CD8-positive, alpha-beta memory T cell (primary cell): Measurements from ENCODE around the gene SNX20. TPM values are rescaled to one million over a fixed set of nuclear protein-coding genes. Genes with fewer than 3 reads are reported as not detected.

Source experiments
- CTCF ChIA-PET: fragments of 350-600 bp; sonication (Branson Sonifier 250); formaldehyde crosslinking; loops from one replicate; lab custom pipeline; 2021; ENCODE audit warnings: antibody characterized with exemption; lab: Charles Lee
- POLR2A ChIA-PET: fragments of 350-600 bp; sonication (Branson Sonifier 250); formaldehyde crosslinking; loops from one replicate; lab custom pipeline; 2021; ENCODE audit warnings: antibody characterized with exemption; lab: Charles Lee
- DNase-seq, 5 donors: peaks; one replicate each; pipeline versions ENCODE4 v3.0.0 to v3.0.0-alpha.2; 2020 to 2022; ENCODE audit warnings: mixed read lengths in 1 of 5
- H3K27ac ChIP-seq: one replicate; pipeline ENCODE4 v1.7.0; 2013; ENCODE audit warnings: low read depth, mild to moderate bottlenecking, low read length, moderate library complexity
- H3K27me3 ChIP-seq: 2 replicates; pipeline ENCODE4 v1.7.0; 2013; ENCODE audit warnings: low read length, mild to moderate bottlenecking; ENCODE audit not compliant: insufficient read depth, poor library complexity, severe bottlenecking
- H3K36me3 ChIP-seq: 2 replicates; pipeline ENCODE4 v1.7.0; 2013; ENCODE audit warnings: mild to moderate bottlenecking, low read length, moderate library complexity; ENCODE audit not compliant: insufficient read depth
- H3K4me1 ChIP-seq: 2 replicates; pipeline ENCODE4 v1.7.0; 2013; ENCODE audit warnings: mild to moderate bottlenecking, low read length, moderate library complexity; ENCODE audit not compliant: insufficient read depth
- H3K4me3 ChIP-seq: 2 replicates; pipeline ENCODE4 v1.7.0; 2013; ENCODE audit warnings: mild to moderate bottlenecking, low read length
- H3K9me3 ChIP-seq: 2 replicates; pipeline ENCODE4 v1.7.0; 2013; ENCODE audit warnings: mild to moderate bottlenecking, low read length
- H3K27ac Mint-ChIP-seq, 8 donors: one replicate each; pipeline ENCODE4 v1.8.0; 2020 to 2021; ENCODE audit warnings: mixed read lengths in 8 of 8, mild to moderate bottlenecking in 6 of 8, inconsistent platforms in 3 of 8, moderate library complexity in 3 of 8
- H3K27me3 Mint-ChIP-seq, 2 donors: one replicate each; pipeline ENCODE4 v1.8.0; 2020 to 2021; ENCODE audit warnings: mixed read lengths in 2 of 2, mild to moderate bottlenecking in 1 of 2, moderate library complexity in 1 of 2
- H3K36me3 Mint-ChIP-seq, 3 donors: one replicate each; pipeline ENCODE4 v1.8.0; 2020 to 2021; ENCODE audit warnings: mixed read lengths in 3 of 3, inconsistent platforms in 1 of 3, mild to moderate bottlenecking in 1 of 3
- H3K4me1 Mint-ChIP-seq, 3 donors: one replicate each; pipeline ENCODE4 v1.8.0; 2020 to 2021; ENCODE audit warnings: mixed read lengths in 3 of 3, inconsistent platforms in 1 of 3, mild to moderate bottlenecking in 1 of 3
- H3K4me3 Mint-ChIP-seq, 7 donors: one replicate each; pipeline ENCODE4 v1.8.0; 2020 to 2021; ENCODE audit warnings: mixed read lengths in 7 of 7, mild to moderate bottlenecking in 6 of 7, moderate library complexity in 4 of 7, inconsistent platforms in 2 of 7
- H3K9me3 Mint-ChIP-seq, 5 donors: one replicate each; pipeline ENCODE4 v1.8.0; 2020 to 2022; ENCODE audit warnings: mixed read lengths in 5 of 5, mild to moderate bottlenecking in 3 of 5, moderate library complexity in 2 of 5, inconsistent platforms in 1 of 5
- polyA plus RNA-seq: library from polyadenylated mRNA; unstranded; fragments of 300-500 nt; fragmentation: Illumina TruSeq; gene quantifications from one replicate; pipeline ENCODE4 v1.2.3, GENCODE V29; 2021
- total RNA-seq, 2 experiments: library from RNA; stranded (reverse); gene quantifications; one replicate each; pipeline ENCODE4 v1.2.3, GENCODE V29; 2021

The SNX20 gene, protein sequence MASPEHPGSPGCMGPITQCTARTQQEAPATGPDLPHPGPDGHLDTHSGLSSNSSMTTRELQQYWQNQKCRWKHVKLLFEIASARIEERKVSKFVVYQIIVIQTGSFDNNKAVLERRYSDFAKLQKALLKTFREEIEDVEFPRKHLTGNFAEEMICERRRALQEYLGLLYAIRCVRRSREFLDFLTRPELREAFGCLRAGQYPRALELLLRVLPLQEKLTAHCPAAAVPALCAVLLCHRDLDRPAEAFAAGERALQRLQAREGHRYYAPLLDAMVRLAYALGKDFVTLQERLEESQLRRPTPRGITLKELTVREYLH
- total RNA-seq (10 to 100 TPM; 25.0 to 27.8 TPM), polyA plus RNA-seq (61.7 TPM)

DNA sequence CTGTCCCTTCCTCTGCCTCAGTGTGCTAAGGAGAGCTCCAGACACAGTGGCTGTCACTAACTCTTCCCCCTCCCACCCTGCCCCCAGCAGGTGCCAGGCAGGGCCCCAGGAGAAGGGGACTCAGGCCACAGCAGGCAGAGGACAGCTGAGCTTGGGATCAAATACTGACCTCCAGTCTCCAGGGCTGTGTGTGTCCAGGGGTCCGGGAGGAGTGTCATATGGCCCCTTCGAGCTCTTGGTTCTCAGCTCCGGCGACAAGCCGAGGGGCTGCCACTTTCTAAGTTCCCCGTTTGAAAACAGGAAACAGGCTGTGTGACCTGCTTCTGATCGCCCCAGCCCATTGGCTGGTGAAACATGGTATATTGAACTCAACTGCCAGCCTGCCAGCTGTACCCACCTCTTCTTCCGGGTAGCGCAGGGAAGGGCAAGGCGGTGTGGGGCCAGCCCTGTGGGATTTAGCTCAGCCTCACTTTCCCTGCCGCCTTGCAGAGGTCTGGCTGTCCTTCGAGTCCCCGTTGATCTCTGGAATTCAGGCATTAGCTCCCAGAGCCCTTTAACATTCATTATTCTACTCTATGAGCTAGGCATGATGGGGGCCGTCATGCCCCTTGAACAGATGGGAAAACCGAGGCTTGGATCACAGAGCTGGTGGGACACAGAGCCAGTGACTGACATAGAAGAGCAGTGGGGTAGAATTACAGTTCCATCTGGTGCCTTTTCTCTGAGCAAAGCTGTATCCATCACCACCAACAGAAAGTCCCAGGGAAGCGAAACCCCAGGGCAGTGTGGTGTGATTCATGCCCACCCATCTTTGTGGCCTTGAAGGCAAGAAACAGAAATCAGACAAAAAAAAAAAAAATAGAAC is at the start of gene SNX20:
Gene SNX20, minus strand, starts transcription at position 292 of the 865 bp plus-strand sequence. CDS start 3,786 bp downstream, outside the sequence.
- peaks cover 10 to 45% (median 15%) of the 10 kb centered on the region in 3 donors for H3K36me3 Mint-ChIP-seq
- Histone ChIP-seq H3K9me3 (no peaks in the 10 kb centered on the region), H3K4me1 (peaks cover 94% of the 10 kb centered on the region), H3K36me3 (peaks cover 20% of the 10 kb centered on the region), H3K27me3 (no peaks in the 10 kb centered on the region), H3K4me3 (peak within 1 kb of the TSS; percentile 89), H3K27ac (peak within 1 kb of the TSS; percentile 74)
- DNase-seq, result peak; percentile 55 to 81 (median 71)
- H3K4me1 Mint-ChIP-seq, result peaks cover 80 to 93% (median 92%) of the 10 kb centered on the region in 3 donors
- H3K27ac Mint-ChIP-seq, result peak within 1 kb of the TSS; percentile 90 to 98 (median 97)
- H3K27me3 Mint-ChIP-seq, result no peaks in the 10 kb centered on the region
- H3K9me3 Mint-ChIP-seq, result no peaks in the 10 kb centered on the region
- H3K4me3 Mint-ChIP-seq, result peak within 1 kb of the TSS; percentile 91 to 99 (median 93)
- CTCF ChIA-PET, result interaction anchor here (0.7 to 8.9 kb wide), 13 partner anchors 9 to 471 kb away, joined by 3 to 116 read pairs (median 4); partner anchors contain the start of genes CYLD and NKD1
- POLR2A ChIA-PET, result interaction anchor here (0.7 to 2.1 kb wide), 9 partner anchors 10 to 252 kb away, joined by 3 to 16 read pairs (median 9); partner anchors contain the start of gene CYLD

DNA sequence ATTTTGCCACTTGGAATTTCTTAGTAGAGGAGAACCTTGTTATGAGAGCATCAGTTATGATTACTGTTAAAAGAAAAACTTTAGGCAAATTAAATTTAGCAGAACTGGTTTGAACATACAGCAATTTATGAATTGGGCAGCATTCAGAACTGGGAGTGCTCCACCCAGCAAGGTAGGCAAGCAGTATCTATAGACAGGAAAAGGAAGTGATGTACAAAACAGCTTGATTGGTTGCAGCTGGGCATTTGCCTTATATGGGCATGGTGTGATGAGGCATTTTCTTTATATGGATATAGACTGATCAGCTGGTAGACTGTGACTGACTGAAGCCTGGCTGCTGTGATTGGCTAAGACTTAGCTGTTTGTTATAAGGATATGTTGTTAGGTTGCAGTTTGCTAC is 43.2 kb upstream of the SNX20 start:
- peaks cover 10% of the 10 kb centered on the region for H3K9me3 ChIP-seq
- H3K9me3 Mint-ChIP-seq, result peaks cover 7 to 9% (median 8%) of the 10 kb centered on the region in 5 donors
- H3K27ac Mint-ChIP-seq, result peak overlapping the region in 5 of 8 donors; percentile 23 to 86 (median 63)

DNA sequence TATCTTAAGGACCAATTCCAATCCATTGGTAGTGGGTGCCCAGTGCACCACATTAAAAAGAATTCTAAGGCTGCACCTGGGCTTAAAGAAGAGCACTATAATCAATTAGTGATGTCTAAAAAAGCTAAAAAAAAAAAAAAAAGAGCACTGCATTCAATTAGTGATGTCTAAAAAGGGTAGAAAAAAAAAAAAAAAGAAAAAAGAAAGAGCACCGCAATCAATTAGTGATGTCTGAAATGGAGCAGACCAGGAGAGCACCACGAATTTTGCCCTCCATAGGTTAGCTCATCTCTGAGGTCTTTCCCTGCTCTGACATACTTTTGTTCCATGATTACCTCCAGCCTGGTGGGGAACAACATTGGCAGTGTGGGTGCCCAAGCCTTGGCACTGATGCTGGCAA is 41.8 kb upstream of the SNX20 start:
- Histone ChIP-seq H3K27me3 (no peaks in the 10 kb centered on the region), H3K4me1 (peaks cover 29% of the 10 kb centered on the region), H3K9me3 (peaks cover 10% of the 10 kb centered on the region), H3K36me3 (no peaks in the 10 kb centered on the region), H3K27ac (no peak overlapping the region), H3K4me3 (no peak overlapping the region)
- DNase-seq, result no peak
- Mint-ChIP-seq H3K4me1 (peaks cover 30 to 47% (median 46%) of the 10 kb centered on the region in 3 donors), H3K9me3 (peaks cover 7 to 9% (median 8%) of the 10 kb centered on the region in 5 donors), H3K4me3 (peak overlapping the region in 2 of 7 donors; percentile 33 to 40), H3K27me3 (no peaks in the 10 kb centered on the region), H3K36me3 (peaks cover 7 to 23% (median 17%) of the 10 kb centered on the region in 3 donors), H3K27ac (peak overlapping the region; percentile 70 to 94 (median 82))
- ChIA-PET POLR2A (no interaction called here), CTCF (interaction anchor here (0.6 to 2.0 kb wide), 3 partner anchors 24 to 111 kb away, joined by 3 to 6 read pairs (median 4); no protein-coding TSS in a partner anchor)

More for the DNA sequence above, 43.2 kb upstream of the SNX20 start:
- POLR2A ChIA-PET, result interaction anchor here (1.0 kb wide), 1 partner anchor 17 kb away, joined by 3 read pairs; no protein-coding TSS in a partner anchor
- Histone ChIP-seq H3K27me3 (no peaks in the 10 kb centered on the region), H3K4me3 (no peak overlapping the region), H3K4me1 (peaks cover 29% of the 10 kb centered on the region), H3K36me3 (no peaks in the 10 kb centered on the region), H3K27ac (no peak overlapping the region)
- Mint-ChIP-seq H3K4me1 (peaks cover 28 to 43% (median 43%) of the 10 kb centered on the region in 3 donors), H3K36me3 (peaks cover 7 to 23% (median 18%) of the 10 kb centered on the region in 3 donors), H3K4me3 (no peak overlapping the region), H3K27me3 (no peaks in the 10 kb centered on the region)
- DNase-seq, result no peak
- CTCF ChIA-PET, result interaction anchor here (1.9 kb wide), 1 partner anchor 58 kb away, joined by 6 read pairs; no protein-coding TSS in a partner anchor

DNA sequence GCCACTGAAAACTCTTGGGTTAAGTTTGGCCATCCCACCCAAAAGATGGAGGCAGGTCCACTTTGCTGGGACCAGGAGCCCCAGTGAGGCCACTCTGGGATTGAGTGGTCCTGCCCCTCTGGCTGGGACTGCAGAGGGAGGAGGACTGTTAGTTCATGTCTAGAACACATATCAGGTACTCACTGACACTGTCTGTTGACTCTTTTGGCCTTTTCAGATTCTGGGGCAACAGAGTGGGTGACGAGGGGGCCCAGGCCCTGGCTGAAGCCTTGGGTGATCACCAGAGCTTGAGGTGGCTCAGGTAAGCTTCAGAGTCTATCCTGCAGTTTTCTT is 41.3 kb upstream of the SNX20 start:
- H3K27ac Mint-ChIP-seq, result peak overlapping the region; percentile 70 to 94 (median 86)
- peak overlapping the region; percentile 27 for H3K27ac ChIP-seq

DNA sequence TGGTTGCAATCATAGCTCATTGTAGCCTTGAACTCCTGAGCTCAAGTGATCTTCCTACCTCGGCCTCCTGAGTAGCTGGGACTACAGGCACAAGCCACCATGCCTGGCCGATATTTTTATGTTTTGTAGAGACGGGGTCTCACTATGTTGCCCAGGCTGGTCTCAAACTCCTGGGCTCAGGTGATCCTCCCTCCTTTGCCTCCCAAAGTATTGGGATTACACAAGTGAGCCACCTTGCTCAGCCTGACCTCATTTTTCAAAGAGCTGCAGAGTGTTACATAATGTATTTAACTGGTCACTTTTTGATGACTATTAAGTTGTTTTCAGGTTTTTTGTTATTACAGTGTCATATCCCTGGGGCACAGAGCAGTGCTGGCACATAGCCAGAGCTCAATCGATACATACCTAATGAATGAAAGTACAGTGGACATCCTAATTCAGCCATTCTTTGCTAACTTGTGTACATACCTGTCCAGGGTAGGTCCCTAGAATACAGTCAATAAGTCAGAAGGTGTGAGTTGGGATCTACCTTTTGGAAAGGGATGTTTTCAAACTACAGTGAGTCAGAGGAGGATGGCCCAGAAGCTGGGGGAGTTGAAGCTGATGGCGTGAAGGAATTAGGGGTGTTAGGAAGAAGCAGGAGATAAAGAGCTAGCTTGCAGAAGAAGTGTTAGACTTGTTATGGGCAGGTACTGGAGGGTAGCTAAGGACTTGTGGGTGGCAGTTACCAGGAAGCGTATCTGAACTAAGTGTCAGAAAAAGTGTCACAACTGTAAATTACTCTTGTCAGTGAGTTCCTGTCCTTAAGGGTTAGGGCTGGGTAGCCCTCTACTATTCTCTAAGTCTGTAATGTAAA is 40.7 kb upstream of the SNX20 start:
- Histone ChIP-seq H3K4me1 (peaks cover 29% of the 10 kb centered on the region), H3K4me3 (no peak overlapping the region), H3K36me3 (no peaks in the 10 kb centered on the region), H3K27me3 (no peaks in the 10 kb centered on the region), H3K27ac (peak overlapping the region; percentile 27), H3K9me3 (peaks cover 10% of the 10 kb centered on the region)
- peaks cover 7 to 23% (median 18%) of the 10 kb centered on the region in 3 donors for H3K36me3 Mint-ChIP-seq
- peak overlapping the region in 6 of 7 donors; percentile 6 to 39 (median 18) for H3K4me3 Mint-ChIP-seq
- H3K9me3 Mint-ChIP-seq, result peaks cover 7 to 9% (median 8%) of the 10 kb centered on the region in 5 donors
- CTCF ChIA-PET, result interaction anchor here (0.7 to 3.1 kb wide), 6 partner anchors 24 to 85 kb away, joined by 3 to 13 read pairs (median 6); partner anchors contain the start of gene SNX20
- peak overlapping the region; percentile 38 to 94 (median 82) for H3K27ac Mint-ChIP-seq
- POLR2A ChIA-PET, result interaction anchor here (1.0 kb wide), 1 partner anchor 25 kb away, joined by 3 read pairs; no protein-coding TSS in a partner anchor
- peaks cover 31 to 47% (median 46%) of the 10 kb centered on the region in 3 donors for H3K4me1 Mint-ChIP-seq
- peak in 1 of 5 donors; percentile 25 for DNase-seq
- no peaks in the 10 kb centered on the region for H3K27me3 Mint-ChIP-seq

More for the DNA sequence above, 41.3 kb upstream of the SNX20 start:
- Mint-ChIP-seq H3K4me3 (peak overlapping the region in 6 of 7 donors; percentile 6 to 39 (median 18)), H3K4me1 (peaks cover 31 to 47% (median 46%) of the 10 kb centered on the region in 3 donors), H3K27me3 (no peaks in the 10 kb centered on the region), H3K9me3 (peaks cover 7 to 9% (median 8%) of the 10 kb centered on the region in 5 donors), H3K36me3 (peaks cover 7 to 23% (median 17%) of the 10 kb centered on the region in 3 donors)
- H3K27me3 ChIP-seq, result no peaks in the 10 kb centered on the region
- ChIA-PET POLR2A (interaction anchor here (1.0 kb wide), 1 partner anchor 24 kb away, joined by 3 read pairs; no protein-coding TSS in a partner anchor), CTCF (interaction anchor here (0.6 to 3.1 kb wide), 5 partner anchors 41 to 110 kb away, joined by 3 to 13 read pairs (median 6); partner anchors contain the start of gene SNX20)
- no peak for DNase-seq
- H3K9me3 ChIP-seq, result peaks cover 10% of the 10 kb centered on the region
- no peaks in the 10 kb centered on the region for H3K36me3 ChIP-seq
- H3K4me3 ChIP-seq, result no peak overlapping the region
- peaks cover 29% of the 10 kb centered on the region for H3K4me1 ChIP-seq

DNA sequence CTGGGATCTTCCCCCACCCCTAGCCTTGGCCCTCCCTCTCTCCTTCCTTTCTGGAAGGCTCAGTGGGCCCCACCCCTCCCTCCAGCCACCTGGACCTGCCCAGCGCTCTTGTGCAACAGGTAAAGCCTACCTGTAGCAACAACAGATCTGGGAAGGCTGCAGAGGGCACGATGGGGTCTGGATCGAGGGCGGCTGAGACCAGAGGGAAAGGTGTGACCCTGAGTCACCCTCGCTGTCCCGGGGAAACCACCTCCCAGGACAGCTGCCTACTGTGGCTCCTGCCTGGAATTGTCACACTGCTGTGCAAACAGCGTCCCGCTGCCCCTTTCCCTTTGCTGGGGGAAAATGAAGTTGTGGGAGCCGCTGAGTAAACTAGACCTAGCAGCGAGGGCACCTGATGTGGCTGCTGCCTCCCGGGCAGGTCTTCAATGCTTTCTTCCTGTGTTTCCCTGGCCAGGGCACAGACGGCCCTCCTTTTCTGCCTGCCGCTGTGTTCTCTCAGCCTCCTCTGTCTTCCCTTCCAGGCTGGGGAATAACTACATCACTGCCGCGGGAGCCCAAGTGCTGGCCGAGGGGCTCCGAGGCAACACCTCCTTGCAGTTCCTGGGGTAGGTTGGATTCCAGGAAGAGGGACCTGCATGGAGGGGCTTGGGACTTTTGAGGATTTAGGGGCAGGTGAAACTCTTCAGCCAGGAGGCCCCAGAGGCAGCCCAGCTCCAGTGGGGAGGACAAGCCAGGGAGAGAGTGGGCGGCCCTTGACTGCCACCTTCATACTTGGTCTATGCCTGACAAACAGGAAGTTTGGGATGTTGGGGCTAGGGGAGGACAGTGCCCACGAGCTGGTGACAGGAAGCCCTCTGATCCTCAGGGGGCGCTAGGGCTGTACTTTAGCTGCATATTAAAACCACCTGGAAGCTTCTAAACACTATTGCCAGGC is 38.6 kb upstream of the SNX20 start:
- Histone ChIP-seq H3K27me3 (no peaks in the 10 kb centered on the region), H3K27ac (no peak overlapping the region), H3K9me3 (peaks cover 10% of the 10 kb centered on the region), H3K4me1 (peaks cover 29% of the 10 kb centered on the region), H3K4me3 (no peak overlapping the region), H3K36me3 (no peaks in the 10 kb centered on the region)
- Mint-ChIP-seq H3K9me3 (peaks cover 7 to 9% (median 8%) of the 10 kb centered on the region in 5 donors), H3K27ac (peak overlapping the region; percentile 4 to 77 (median 44)), H3K36me3 (peaks cover 1 to 15% (median 12%) of the 10 kb centered on the region in 3 donors), H3K4me1 (peaks cover 31 to 47% (median 46%) of the 10 kb centered on the region in 3 donors), H3K4me3 (no peak overlapping the region), H3K27me3 (no peaks in the 10 kb centered on the region)
- POLR2A ChIA-PET, result no interaction called here
- peak in 1 of 5 donors; percentile 42 for DNase-seq
- CTCF ChIA-PET, result interaction anchor here (1.1 to 3.1 kb wide), 10 partner anchors 10 to 87 kb away, joined by 3 to 15 read pairs (median 4); partner anchors contain the start of genes CYLD and SNX20
